ENCODE measurements around the gene GLI2. TPM values are rescaled to one million over a fixed set of nuclear protein-coding genes. Genes with fewer than 3 reads are reported as not detected.

GLI2 gene
- total RNA-seq, 1 donor: 10.1 TPM

GRCh38 chr2:120754067-120754960 is 18.6 kb downstream of the GLI2 start:
- peaks cover 86% of the 10 kb centered on the region for H3K79me2 ChIP-seq (ENCODE audit: insufficient read depth, low read length)
- peak overlapping the region; percentile 12 for H3K4me2 ChIP-seq (ENCODE audit: insufficient read depth, low read length)
- no peaks in the 10 kb centered on the region for H3K36me3 ChIP-seq (ENCODE audit: insufficient read depth, low read length)
- H3K9me3 ChIP-seq (ENCODE audit: low read depth, low read length): no peaks in the 10 kb centered on the region
- H3K27ac ChIP-seq (ENCODE audit: low read depth, low read length): peak overlapping the region; percentile 53
- H3K27me3 ChIP-seq (ENCODE audit: insufficient read depth, low read length): no peaks in the 10 kb centered on the region
- no peak overlapping the region for H2AFZ ChIP-seq (ENCODE audit: low read length)
- peaks cover 55% of the 10 kb centered on the region for H3K4me1 ChIP-seq (ENCODE audit: insufficient read depth, low read length)
- no peak for TF ChIP-seq CTCF (IDR thresholded peaks at IDR 0.05; ENCODE audit: extremely low read depth, low read depth, low read length)
- peaks cover 17% of the 10 kb centered on the region for H4K20me1 ChIP-seq (ENCODE audit: insufficient read depth, low read length)
- H3K4me3 ChIP-seq (ENCODE audit: insufficient read depth, low read length): no peak overlapping the region
- no peak for DNase-seq (ENCODE audit: insufficient read length, low spot score, missing footprints)

GRCh38 chr2:120758181-120759144 is 22.8 kb downstream of the GLI2 start:
- no peaks in the 10 kb centered on the region for H3K9me3 ChIP-seq (ENCODE audit: low read depth, low read length)
- no peak overlapping the region for H3K4me3 ChIP-seq (ENCODE audit: insufficient read depth, low read length)
- H3K4me2 ChIP-seq (ENCODE audit: insufficient read depth, low read length): peak overlapping the region; percentile 27
- TF ChIP-seq CTCF (IDR thresholded peaks at IDR 0.05; ENCODE audit: extremely low read depth, low read depth, low read length): no peak
- H3K36me3 ChIP-seq (ENCODE audit: insufficient read depth, low read length): peaks cover 4% of the 10 kb centered on the region
- H3K27me3 ChIP-seq (ENCODE audit: insufficient read depth, low read length): no peaks in the 10 kb centered on the region
- H3K4me1 ChIP-seq (ENCODE audit: insufficient read depth, low read length): peaks cover 54% of the 10 kb centered on the region
- peak; percentile 96 for DNase-seq (ENCODE audit: insufficient read length, low spot score, missing footprints)
- H4K20me1 ChIP-seq (ENCODE audit: insufficient read depth, low read length): peaks cover 6% of the 10 kb centered on the region
- H2AFZ ChIP-seq (ENCODE audit: low read length): peak overlapping the region; percentile 67
- H3K27ac ChIP-seq (ENCODE audit: low read depth, low read length): peak overlapping the region; percentile 78
- H3K79me2 ChIP-seq (ENCODE audit: insufficient read depth, low read length): peaks cover 91% of the 10 kb centered on the region

GRCh38 chr2:120759543-120760331 is 24.1 kb downstream of the GLI2 start:
- no peak overlapping the region for H3K4me2 ChIP-seq (ENCODE audit: insufficient read depth, low read length)
- peak overlapping the region; percentile 3 for H3K27ac ChIP-seq (ENCODE audit: low read depth, low read length)
- H3K27me3 ChIP-seq (ENCODE audit: insufficient read depth, low read length): no peaks in the 10 kb centered on the region
- peaks cover 13% of the 10 kb centered on the region for H4K20me1 ChIP-seq (ENCODE audit: insufficient read depth, low read length)
- no peak for TF ChIP-seq CTCF (IDR thresholded peaks at IDR 0.05; ENCODE audit: extremely low read depth, low read depth, low read length)
- peaks cover 54% of the 10 kb centered on the region for H3K4me1 ChIP-seq (ENCODE audit: insufficient read depth, low read length)
- DNase-seq (ENCODE audit: insufficient read length, low spot score, missing footprints): no peak
- no peak overlapping the region for H2AFZ ChIP-seq (ENCODE audit: low read length)
- H3K4me3 ChIP-seq (ENCODE audit: insufficient read depth, low read length): no peak overlapping the region
- H3K79me2 ChIP-seq (ENCODE audit: insufficient read depth, low read length): peaks cover 92% of the 10 kb centered on the region
- H3K9me3 ChIP-seq (ENCODE audit: low read depth, low read length): no peaks in the 10 kb centered on the region
- H3K36me3 ChIP-seq (ENCODE audit: insufficient read depth, low read length): peaks cover 4% of the 10 kb centered on the region
